K562 (cell line): ENCODE data around the gene UBR1. TPM values are rescaled to one million over a fixed set of nuclear protein-coding genes. Genes with fewer than 3 reads are reported as not detected.
A peak's percentile ranks its signal among the peaks of the same experiment; 100 is the strongest.

Experiments used
- ARID2 ChIP-seq: fragments of 450-650 bp; IDR thresholded peaks from 2 replicates; pipeline ENCODE4 v1.6.1; 2017; ENCODE audit warnings: antibody characterized with exemption, mild to moderate bottlenecking
- BCOR ChIP-seq: fragments of 450-650 bp; IDR thresholded peaks from 2 replicates; pipeline ENCODE4 v1.6.1; 2016
- BRF2 ChIP-seq: IDR thresholded peaks from 3 replicates; pipeline ENCODE4 v1.6.1; 2011; ENCODE audit warnings: borderline replicate concordance, mild to moderate bottlenecking; ENCODE audit not compliant: insufficient read length, insufficient read depth
- CEBPB ChIP-seq: fragments of 450-650 bp; IDR thresholded peaks from 2 replicates; pipeline ENCODE4 v1.6.1; 2016; ENCODE audit warnings: missing genetic modification characterization, missing compliant biosample characterization
- CEBPG ChIP-seq, 3 experiments: fragments of 200-800 bp in 1 of 3; sonication (Bioruptor generic) in 1 of 3; sonication (generic) in 1 of 3; formaldehyde crosslinking in 1 of 3; IDR thresholded peaks in 2 of 3; conservative IDR thresholded peaks in 1 of 3; 2 replicates each; pipeline versions ENCODE4 v1.6.1 to v1.8.0; 2016 to 2022; ENCODE audit warnings: missing compliant biosample characterization in 2 of 3, missing genetic modification characterization in 2 of 3, mild to moderate bottlenecking in 1 of 3, missing genetic modification reagents in 1 of 3
- EP300 ChIP-seq: IDR thresholded peaks from 2 replicates; pipeline ENCODE4 v1.6.1; 2012; ENCODE audit warnings: low read length, improper control_type of control experiment
- FOSL1 ChIP-seq: fragments of 200-800 bp; sonication (Bioruptor generic); conservative IDR thresholded peaks from 2 replicates; pipeline ENCODE4 v1.6.1; 2016; ENCODE audit warnings: missing genetic modification characterization, missing compliant biosample characterization
- FUS ChIP-seq: fragments of 200-400 bp; formaldehyde crosslinking; optimal IDR thresholded peaks from 2 replicates; pipeline ENCODE3; 2017; ENCODE audit warnings: low read depth, low read length
- GABPA ChIP-seq: fragments of 200-800 bp; sonication (Bioruptor generic); conservative IDR thresholded peaks from 2 replicates; pipeline ENCODE4 v1.6.1; 2016; ENCODE audit warnings: low read depth, missing genetic modification characterization, missing compliant biosample characterization
- IRF9 ChIP-seq: fragments of 450-650 bp; IDR thresholded peaks from 2 replicates; pipeline ENCODE4 v1.6.1; 2016; ENCODE audit warnings: missing biosample characterization, missing genetic modification characterization
- MAFF ChIP-seq: IDR thresholded peaks from 2 replicates; pipeline ENCODE4 v1.6.1; 2012; ENCODE audit warnings: low read length, improper control_type of control experiment
- MECOM ChIP-seq: fragments of 250-450 bp; sonication (Bioruptor Pico); IDR thresholded peaks from 2 replicates; pipeline ENCODE4 v1.8.0; 2022; ENCODE audit warnings: inconsistent platforms
- NRF1 ChIP-seq, 2 experiments: fragments of 450-650 bp; IDR thresholded peaks in 1 of 2; conservative IDR thresholded peaks in 1 of 2; 2 replicates each; pipeline ENCODE4 v1.6.1; 2014; ENCODE audit warnings: mild to moderate bottlenecking in 2 of 2
- PML ChIP-seq: IDR thresholded peaks from 2 replicates; pipeline ENCODE4 v1.6.1; 2012; ENCODE audit warnings: low read length, inconsistent platforms
- TAF1 ChIP-seq: IDR thresholded peaks from 2 replicates; pipeline ENCODE4 v1.6.1; 2011; ENCODE audit warnings: mild to moderate bottlenecking, low read length, moderate library complexity; ENCODE audit not compliant: insufficient read depth, control insufficient read depth, severe bottlenecking; ENCODE audit errors: extremely low read depth
- TCF15 ChIP-seq: fragments of 250-450 bp; sonication (Bioruptor Pico); IDR thresholded peaks from 2 replicates; pipeline ENCODE4 v1.8.0; 2022; ENCODE audit warnings: moderate library complexity, mild to moderate bottlenecking, inconsistent platforms
- THRAP3 ChIP-seq: fragments of 450-650 bp; IDR thresholded peaks from 2 replicates; pipeline ENCODE4 v1.6.1; 2016; ENCODE audit warnings: mild to moderate bottlenecking, inconsistent platforms, borderline replicate concordance
- TRIM25 ChIP-seq: fragments of 450-650 bp; IDR thresholded peaks from 2 replicates; pipeline ENCODE4 v1.7.0; 2016; ENCODE audit warnings: borderline replicate concordance
- WHSC1 ChIP-seq: IDR thresholded peaks from one replicate; pipeline ENCODE4 v1.6.1; 2012; ENCODE audit warnings: low read length, control low read depth, inconsistent platforms
- ZBTB34 ChIP-seq: fragments of 250-450 bp; sonication (Bioruptor Pico); IDR thresholded peaks from 2 replicates; pipeline ENCODE4 v1.8.0; 2021; ENCODE audit warnings: mild to moderate bottlenecking, moderate library complexity
- ZC3H11A ChIP-seq: IDR thresholded peaks from 2 replicates; pipeline ENCODE4 v1.6.1; 2012; ENCODE audit warnings: low read depth, low read length, improper control_type of control experiment
- ZNF174 ChIP-seq: fragments of 250-450 bp; sonication (Bioruptor Pico); IDR thresholded peaks from 2 replicates; pipeline ENCODE4 v1.4.0; 2020; ENCODE audit warnings: mild to moderate bottlenecking
- ZNF217 ChIP-seq: sonication (generic); formaldehyde crosslinking; IDR thresholded peaks from 2 replicates; pipeline ENCODE4 v1.8.0; 2022; ENCODE audit warnings: mild to moderate bottlenecking, missing genetic modification reagents
- ZNF699 ChIP-seq: fragments of 250-450 bp; sonication (Bioruptor Pico); IDR thresholded peaks from 2 replicates; pipeline ENCODE4 v1.8.0; 2021; ENCODE audit warnings: mild to moderate bottlenecking, moderate library complexity; ENCODE audit not compliant: insufficient replicate concordance
- polyA plus RNA-seq, 8 experiments: library from polyadenylated mRNA; depleted of rRNA in 4 of 8; stranded (reverse) in 5 of 8; unstranded in 3 of 8; fragments of >200 nt; fragmentation: Nextera tagmentation in 2 of 8; fragmentation: Illumina TruSeq in 1 of 8; extraction: Ambion mirVana in 2 of 8; extraction: Trizol in 1 of 8; gene quantifications; 2 replicates each; pipeline versions ENCODE4 v1.2.1 to v1.2.3, GENCODE V29; 2011 to 2014; ENCODE audit warnings: inconsistent platforms in 1 of 8, missing spikeins in 1 of 8
- total RNA-seq, 7 experiments: library from RNA; depleted of rRNA in 6 of 7; stranded (reverse); fragments of >200 nt in 6 of 7; fragmentation: Illumina TruSeq in 2 of 7; extraction: Trizol in 2 of 7; gene quantifications; 2 replicates each; pipeline versions ENCODE4 v1.2.1 to v1.2.3, GENCODE V29; 2011 to 2021; ENCODE audit warnings: low replicate concordance in 1 of 7

Gene UBR1
- total and polyA plus RNA-seq, 9 of the 15 experiments (the other 6 are each of a cell fraction or from before 2014, with no cell fraction given): 5.8 to 30.7 (median 15.3) TPM

- no peak for TF ChIP-seq TRIM25
- TF ChIP-seq CEBPG (CRISPR knock-in tag; IDR thresholded peaks at IDR 0.05): no peak
- no peak for TF ChIP-seq CEBPG (tag; conservative IDR thresholded peaks at IDR 0.05 in 1 of 2, IDR thresholded peaks at IDR 0.05 in 1 of 2)
- peak; percentile 38; the same call in 1 of the 2 replicates for TF ChIP-seq PML
- TF ChIP-seq NRF1 (conservative IDR thresholded peaks at IDR 0.05 in 1 of 2, IDR thresholded peaks at IDR 0.05 in 1 of 2): peak; percentile 83 to 85
- TF ChIP-seq CEBPB (tag): no peak
- TF ChIP-seq ZBTB34: no peak
- TF ChIP-seq TCF15 (CRISPR knock-in tag): no peak
- TF ChIP-seq WHSC1: no peak
- TF ChIP-seq MECOM (CRISPR knock-in tag): no peak
- no peak for TF ChIP-seq ZC3H11A
- peak; percentile 70 for TF ChIP-seq TAF1
- TF ChIP-seq FUS: peak; percentile 75
- no peak for TF ChIP-seq BCOR
- TF ChIP-seq THRAP3: no peak
- no peak for TF ChIP-seq IRF9
- no peak for TF ChIP-seq BRF2
- TF ChIP-seq ZNF174 (CRISPR knock-in tag): no peak
- no peak for TF ChIP-seq ZNF699 (CRISPR knock-in tag)
- peak; percentile 45 for TF ChIP-seq FOSL1 (tag)
- no peak for TF ChIP-seq MAFF
- no peak for TF ChIP-seq EP300
- no peak for TF ChIP-seq ZNF217 (CRISPR knock-in tag)
- peak; percentile 83 for TF ChIP-seq GABPA (tag)
- TF ChIP-seq ARID2: no peak
These were observed 27.8 kb upstream of the UBR1 start, which contains the start of gene TMEM62 (continued) for GRCh38 chr15:43133430-43134156.
